ENCODE data around the gene SRD5A1.

Gene SRD5A1

GRCh38 chr5:6632324-6632887, 834 bp upstream of the SRD5A1 start:
- ChIA-PET CTCF (interaction anchor here (0.7 to 10.0 kb wide), 10 partner anchors 14 to 134 kb away, joined by 3 to 81 read pairs (median 3); no protein-coding TSS in a partner anchor), POLR2A (interaction anchor here (0.6 to 2.0 kb wide), 3 partner anchors 10 to 100 kb away, joined by 3 to 14 read pairs (median 5); partner anchors contain the start of gene TENT4A)
- TF ChIP-seq CTCF (IDR thresholded peaks at IDR 0.05; ENCODE audit: insufficient read depth, low read length, missing control alignments) = no peak
- peak overlapping the region; percentile 67 for H3K4me3 ChIP-seq (ENCODE audit: low read depth, low read length)
- DNase-seq (ENCODE audit: low read depth, low spot score) = no peak

- POLR2A ChIA-PET = interaction anchor here (1.1 to 2.0 kb wide), 3 partner anchors 79 to 111 kb away, joined by 3 to 14 read pairs (median 5); partner anchors contain the start of gene TENT4A
- no peak for TF ChIP-seq CTCF (IDR thresholded peaks at IDR 0.05; ENCODE audit: insufficient read depth, low read length, missing control alignments)
These were observed 417 bp downstream of the SRD5A1 start for GRCh38 chr5:6633469-6634245.

GRCh38 chr5:6634306-6634705, 1.1 kb downstream of the SRD5A1 start:
- no peak for TF ChIP-seq CTCF (IDR thresholded peaks at IDR 0.05; ENCODE audit: insufficient read depth, low read length, missing control alignments)
- ChIA-PET CTCF (interaction anchor here (10.0 kb wide), 1 partner anchor 111 kb away, joined by 81 read pairs; no protein-coding TSS in a partner anchor), POLR2A (no interaction called here)
- DNase-seq (ENCODE audit: low read depth, low spot score) = no peak
- H3K4me3 ChIP-seq (ENCODE audit: low read depth, low read length) = peak overlapping the region; percentile 67

More at GRCh38 chr5:6633469-6634245, 417 bp downstream of the SRD5A1 start:
- H3K4me3 ChIP-seq (ENCODE audit: low read depth, low read length) = peak overlapping the region; percentile 67
- CTCF ChIA-PET = interaction anchor here (1.1 to 10.0 kb wide), 7 partner anchors 25 to 126 kb away, joined by 3 to 81 read pairs (median 3); no protein-coding TSS in a partner anchor
- no peak for DNase-seq (ENCODE audit: low read depth, low spot score)

GRCh38 chr5:6634788-6635430, 1.7 kb downstream of the SRD5A1 start:
- ChIA-PET CTCF (interaction anchor here (1.2 to 10.0 kb wide), 2 partner anchors 77 to 110 kb away, joined by 4 to 81 read pairs; no protein-coding TSS in a partner anchor), POLR2A (no interaction called here)
- no peak for TF ChIP-seq CTCF (IDR thresholded peaks at IDR 0.05; ENCODE audit: insufficient read depth, low read length, missing control alignments)
- DNase-seq (ENCODE audit: low read depth, low spot score) = no peak
- no peak overlapping the region; the same call in none of the 2 replicates for H3K4me3 ChIP-seq (ENCODE audit: low read depth, low read length)

GRCh38 chr5:6636293-6636692, 3.1 kb downstream of the SRD5A1 start:
- no peak overlapping the region for H3K4me3 ChIP-seq (ENCODE audit: low read depth, low read length)
- CTCF ChIA-PET = interaction anchor here (0.8 to 10.0 kb wide), 2 partner anchors 81 to 109 kb away, joined by 3 to 81 read pairs; no protein-coding TSS in a partner anchor
- POLR2A ChIA-PET = interaction anchor here (0.6 kb wide), 1 partner anchor 13 kb away, joined by 3 read pairs; no protein-coding TSS in a partner anchor
- no peak for DNase-seq (ENCODE audit: low read depth, low spot score)
- TF ChIP-seq CTCF (IDR thresholded peaks at IDR 0.05; ENCODE audit: insufficient read depth, low read length, missing control alignments) = no peak
